D341Med (cell line): ENCODE data around the gene SERPING1.

Source experiments
- DNase-seq: peaks from one replicate; pipeline ENCODE4 v3.0.0; 2012; ENCODE audit warnings: low spot score

The SERPING1 gene

GRCh38 chr11:57597461-57597915, at the start of gene SERPING1:
TSS of gene SERPING1 (plus strand) at chr11:57597685. CDS start at chr11:57598271, 586 bp downstream.
- DNase-seq = no peak

GRCh38 chr11:57547854-57548377, 49.6 kb upstream of the SERPING1 start:
- DNase-seq = no peak

- no peak for DNase-seq
Measured at GRCh38 chr11:57549983-57550382, 47.5 kb upstream of the SERPING1 start.

GRCh38 chr11:57551941-57552340, 45.5 kb upstream of the SERPING1 start:
- DNase-seq = no peak

GRCh38 chr11:57552479-57552878, 45.0 kb upstream of the SERPING1 start:
- no peak for DNase-seq

- no peak for DNase-seq
Measured at GRCh38 chr11:57555393-57555792, 42.1 kb upstream of the SERPING1 start.

- DNase-seq = no peak
Measured at GRCh38 chr11:57556041-57556440, 41.4 kb upstream of the SERPING1 start.

GRCh38 chr11:57560146-57560545, 37.3 kb upstream of the SERPING1 start:
- DNase-seq = no peak

- DNase-seq = no peak
Measured at GRCh38 chr11:57562596-57562995, 34.9 kb upstream of the SERPING1 start.

- no peak for DNase-seq
Measured at GRCh38 chr11:57566005-57566904, 31.2 kb upstream of the SERPING1 start.

GRCh38 chr11:57566905-57567514, 30.5 kb upstream of the SERPING1 start:
- no peak for DNase-seq

- peak; percentile 91 for DNase-seq
Measured at GRCh38 chr11:57567515-57568329, 29.8 kb upstream of the SERPING1 start, which contains the start of gene UBE2L6. TSS of gene UBE2L6 (minus strand) at chr11:57567672. CDS start at chr11:57567611, 61 bp downstream.

GRCh38 chr11:57568330-57568766, 29.1 kb upstream of the SERPING1 start:
- DNase-seq = no peak

- DNase-seq = no peak
Measured at GRCh38 chr11:57571606-57572005, 25.9 kb upstream of the SERPING1 start.

- no peak for DNase-seq
Measured at GRCh38 chr11:57574061-57574460, 23.4 kb upstream of the SERPING1 start.

- DNase-seq = no peak
Measured at GRCh38 chr11:57584341-57584740, 13.1 kb upstream of the SERPING1 start.

GRCh38 chr11:57585301-57585700, 12.2 kb upstream of the SERPING1 start:
- no peak for DNase-seq

- DNase-seq = no peak
Measured at GRCh38 chr11:57586711-57587245, 10.7 kb upstream of the SERPING1 start.

GRCh38 chr11:57588046-57588710, 9.3 kb upstream of the SERPING1 start:
- DNase-seq = no peak

- no peak for DNase-seq
Measured at GRCh38 chr11:57596266-57596885, 1.1 kb upstream of the SERPING1 start.
